GM12801 (cell line): Measurements from ENCODE around the gene RPRML.

Experiments
- CTCF ChIP-seq: IDR thresholded peaks from one replicate; pipeline ENCODE4 v1.5.1; 2011; ENCODE audit warnings: control low read depth; ENCODE audit not compliant: insufficient read length; ENCODE audit errors: extremely low read depth

RPRML gene

GRCh38 chr17:46979147-46979863, at the start of gene RPRML:
Gene RPRML, minus strand, starts transcription at chr17:46979253. Its CDS starts 246 bp downstream, at chr17:46979007.
- TF ChIP-seq CTCF: no peak

GRCh38 chr17:47013341-47013740, 34.3 kb upstream of the RPRML start:
- TF ChIP-seq CTCF: no peak

- TF ChIP-seq CTCF: no peak
Observed at GRCh38 chr17:47012457-47012856, 33.4 kb upstream of the RPRML start.

- TF ChIP-seq CTCF: no peak
Observed at GRCh38 chr17:47009759-47010594, 30.9 kb upstream of the RPRML start.

- no peak for TF ChIP-seq CTCF
Observed at GRCh38 chr17:47004906-47005305, 25.9 kb upstream of the RPRML start.

GRCh38 chr17:46995841-46996571, 17.0 kb upstream of the RPRML start:
- no peak for TF ChIP-seq CTCF

- no peak for TF ChIP-seq CTCF
Observed at GRCh38 chr17:46994993-46995392, 15.9 kb upstream of the RPRML start.
